ENCODE data around the gene OR2AE1. TPM values are rescaled to one million over a fixed set of nuclear protein-coding genes. Genes with fewer than 3 reads are reported as not detected.
A peak's percentile ranks its signal among the peaks of the same experiment; 100 is the strongest.

Gene OR2AE1
- total and polyA plus RNA-seq, 7 donors: 0.05 to 0.17 TPM; not detected in 5

DNA sequence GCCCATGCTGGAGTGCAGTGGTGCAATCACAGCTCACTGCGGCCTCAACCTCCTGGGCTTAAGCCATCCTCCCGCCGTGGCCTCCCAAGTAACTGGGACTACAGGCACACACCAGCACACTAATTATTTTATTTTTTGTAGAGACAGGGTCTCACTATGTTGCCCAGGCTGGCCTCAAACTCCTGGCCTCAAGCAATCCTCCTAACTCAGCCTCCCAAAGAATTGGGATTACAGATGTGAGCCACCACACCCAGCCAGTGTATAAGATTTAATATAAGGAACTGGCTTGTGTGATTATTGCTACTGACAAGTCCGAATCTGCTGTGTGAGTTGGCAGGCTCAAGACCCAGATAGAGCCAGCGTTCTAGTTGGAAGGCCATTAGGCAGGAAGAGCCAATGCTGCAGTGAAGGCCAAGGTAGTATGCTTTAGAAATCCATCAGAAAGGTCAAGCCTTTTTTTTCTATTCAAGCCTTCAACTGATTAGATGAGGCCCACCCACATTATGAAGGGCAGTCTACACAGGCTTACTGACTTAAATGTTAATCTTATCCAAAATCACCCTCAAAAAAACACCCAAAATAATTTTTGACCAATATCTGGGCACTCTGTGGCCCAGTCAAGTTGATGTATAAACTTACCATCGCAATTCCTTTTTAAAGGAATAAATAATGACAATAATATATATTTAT lies 23.1 kb upstream of the OR2AE1 start:
- Histone ChIP-seq H3K4me1 (no peaks in the 10 kb centered on the region), H3K4me3 (no peak overlapping the region), H3K27ac (no peak overlapping the region), H3K36me3 (ENCODE audit: insufficient read depth in 1 of 2, low read depth in 1 of 2) (peaks cover 12 to 71% of the 10 kb centered on the region in 2 donors), H3K9me3 (no peaks in the 10 kb centered on the region), H3K27me3 (ENCODE audit: insufficient read depth in 3 of 3, low read length in 2 of 3) (no peaks in the 10 kb centered on the region)
- intact Hi-C loops (cut with DNase I): no loop called here
- ATAC-seq (no peak), DNase-seq (no peak)
- TF ChIP-seq, protein P1, sequence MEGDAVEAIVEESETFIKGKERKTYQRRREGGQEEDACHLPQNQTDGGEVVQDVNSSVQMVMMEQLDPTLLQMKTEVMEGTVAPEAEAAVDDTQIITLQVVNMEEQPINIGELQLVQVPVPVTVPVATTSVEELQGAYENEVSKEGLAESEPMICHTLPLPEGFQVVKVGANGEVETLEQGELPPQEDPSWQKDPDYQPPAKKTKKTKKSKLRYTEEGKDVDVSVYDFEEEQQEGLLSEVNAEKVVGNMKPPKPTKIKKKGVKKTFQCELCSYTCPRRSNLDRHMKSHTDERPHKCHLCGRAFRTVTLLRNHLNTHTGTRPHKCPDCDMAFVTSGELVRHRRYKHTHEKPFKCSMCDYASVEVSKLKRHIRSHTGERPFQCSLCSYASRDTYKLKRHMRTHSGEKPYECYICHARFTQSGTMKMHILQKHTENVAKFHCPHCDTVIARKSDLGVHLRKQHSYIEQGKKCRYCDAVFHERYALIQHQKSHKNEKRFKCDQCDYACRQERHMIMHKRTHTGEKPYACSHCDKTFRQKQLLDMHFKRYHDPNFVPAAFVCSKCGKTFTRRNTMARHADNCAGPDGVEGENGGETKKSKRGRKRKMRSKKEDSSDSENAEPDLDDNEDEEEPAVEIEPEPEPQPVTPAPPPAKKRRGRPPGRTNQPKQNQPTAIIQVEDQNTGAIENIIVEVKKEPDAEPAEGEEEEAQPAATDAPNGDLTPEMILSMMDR (IDR thresholded peaks at IDR 0.05): no peak
- 87 to 98% (median 91%) methylated on average over 6 of the region's 6 CpGs for WGBS, 3 donors

DNA sequence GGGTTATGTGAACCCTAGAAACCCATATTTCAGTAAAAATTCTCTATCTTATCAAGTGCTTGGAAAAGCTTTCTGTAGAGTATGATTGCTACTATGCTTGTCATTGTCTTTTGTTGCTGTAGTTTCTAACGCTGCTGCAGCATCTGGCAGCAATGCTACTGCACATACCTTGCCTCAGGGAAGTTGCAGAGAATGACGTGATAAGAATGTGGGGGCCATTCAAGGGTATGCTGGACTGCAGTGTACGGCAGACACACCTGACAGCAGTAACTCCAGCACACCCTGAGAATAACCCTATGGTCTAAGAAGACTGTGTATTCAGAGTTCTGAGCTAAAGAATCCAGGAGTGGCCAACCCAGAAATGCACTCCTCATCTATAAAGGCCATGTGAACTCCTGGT lies 22.0 kb upstream of the OR2AE1 start:
- no peaks in the 10 kb centered on the region for H3K9me3 ChIP-seq
- H3K27ac ChIP-seq: no peak overlapping the region
- ATAC-seq (no peak), DNase-seq (no peak)
- H3K4me3 ChIP-seq: no peak overlapping the region
- no peaks in the 10 kb centered on the region for H3K27me3 ChIP-seq (ENCODE audit: insufficient read depth in 3 of 3, low read length in 2 of 3)
- 63 to 80% (median 72%) methylated on average over 3 of the region's 3 CpGs for WGBS, 3 donors
- intact Hi-C loops (cut with DNase I): no loop called here
- TF ChIP-seq, protein P1 (IDR thresholded peaks at IDR 0.05): no peak
- peaks cover 12 to 60% of the 10 kb centered on the region in 2 donors for H3K36me3 ChIP-seq (ENCODE audit: insufficient read depth in 1 of 2, low read depth in 1 of 2)
- no peaks in the 10 kb centered on the region for H3K4me1 ChIP-seq

DNA sequence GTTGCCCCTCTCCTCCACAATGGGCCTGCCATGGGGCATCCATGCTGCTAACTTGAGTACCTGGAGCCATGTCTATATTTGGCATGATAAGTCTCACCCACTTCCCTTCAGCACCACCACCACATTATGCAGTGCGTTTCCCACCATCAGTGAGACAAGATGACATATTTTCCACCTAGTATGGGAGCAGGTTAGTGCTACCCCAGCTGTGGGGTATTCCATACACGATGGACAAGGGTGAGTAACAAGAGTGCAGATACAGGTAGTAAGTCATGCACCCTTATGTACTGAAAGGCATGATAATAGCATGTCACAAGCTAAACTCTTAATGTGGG lies 21.2 kb upstream of the OR2AE1 start:
- no peak for DNase-seq
- WGBS, 3 donors: 94 to 98% (median 96%) methylated on average over 2 of the region's 2 CpGs
- intact Hi-C loops (cut with DNase I): no loop called here
- Histone ChIP-seq H3K4me1 (no peaks in the 10 kb centered on the region), H3K9me3 (no peaks in the 10 kb centered on the region), H3K27me3 (ENCODE audit: insufficient read depth in 3 of 3, low read length in 2 of 3) (no peaks in the 10 kb centered on the region), H3K4me3 (no peak overlapping the region), H3K27ac (no peak overlapping the region), H3K36me3 (ENCODE audit: insufficient read depth in 1 of 2, low read depth in 1 of 2) (peaks cover 7 to 51% of the 10 kb centered on the region in 2 donors)
- TF ChIP-seq, protein P1 (IDR thresholded peaks at IDR 0.05): no peak
- peak in 1 of 4 donors; percentile 10 for ATAC-seq

DNA sequence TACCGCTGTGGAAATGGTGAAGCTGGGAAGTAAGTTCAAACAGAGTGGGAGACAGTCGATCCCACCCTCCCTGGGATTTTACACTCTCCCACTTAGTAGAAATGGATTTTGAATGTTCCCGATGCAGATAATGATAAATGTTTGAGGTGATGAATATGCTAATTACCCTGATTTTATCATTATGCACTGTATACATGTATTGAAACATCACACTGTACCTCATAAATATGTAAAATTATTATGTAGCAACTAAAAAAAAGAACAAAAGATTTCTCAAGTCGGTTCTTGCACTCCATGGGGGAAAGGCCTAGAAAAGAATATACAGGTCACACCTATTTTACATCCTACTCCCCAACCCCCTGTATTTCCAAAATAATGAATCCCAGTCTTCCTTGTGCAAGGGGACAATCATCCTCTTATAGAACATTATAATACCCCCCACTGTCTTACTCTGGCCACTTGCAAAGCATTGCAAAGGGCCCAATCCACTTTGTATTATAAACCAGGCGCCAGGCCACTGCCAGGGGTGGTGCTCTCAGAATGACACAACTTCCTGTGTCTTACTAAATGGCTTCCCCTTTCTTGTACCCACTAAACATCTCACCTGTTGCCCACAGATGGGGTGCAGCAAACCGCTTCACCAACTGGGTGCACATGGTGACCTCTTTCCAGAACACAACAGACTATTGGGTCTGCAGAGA lies 20.6 kb upstream of the OR2AE1 start:
- Histone ChIP-seq H3K27me3 (ENCODE audit: insufficient read depth in 3 of 3, low read length in 2 of 3) (no peaks in the 10 kb centered on the region), H3K27ac (no peak overlapping the region), H3K4me1 (no peaks in the 10 kb centered on the region), H3K36me3 (ENCODE audit: insufficient read depth in 1 of 2, low read depth in 1 of 2) (peaks cover 3 to 50% of the 10 kb centered on the region in 2 donors), H3K9me3 (no peaks in the 10 kb centered on the region), H3K4me3 (no peak overlapping the region)
- WGBS, 3 donors: 88 to 92% (median 89%) methylated on average over 6 of the region's 6 CpGs
- DNase-seq: no peak
- TF ChIP-seq, protein P1 (IDR thresholded peaks at IDR 0.05): no peak
- ATAC-seq: peak in 1 of 4 donors; percentile 14
- intact Hi-C loops (cut with DNase I): no loop called here
